A549 (cell line): ENCODE results near the gene GJD3. TPM values are rescaled to one million over a fixed set of nuclear protein-coding genes. Genes with fewer than 3 reads are reported as not detected.
A peak's percentile ranks its signal among the peaks of the same experiment; 100 is the strongest.

Experiments
- ATAC-seq, 2 experiments: fragments of 200-7000 bp in 1 of 2; fragments of >200 bp in 1 of 2; cut with Nextera tagmentation in 1 of 2; cut with Tn5 transposase in 1 of 2; 3 replicates each; pipeline versions ENCODE4 v1.8.0 to v1.9.1; 2018 to 2020; ENCODE audit warnings: mild to moderate bottlenecking in 1 of 2, moderate library complexity in 1 of 2
- CTCF ChIA-PET: fragments of 300-600 bp; sonication (Branson Sonifier 250); formaldehyde crosslinking; extraction: SDS; loops from one replicate; lab custom pipeline; 2021; ENCODE audit warnings: antibody characterized with exemption, inconsistent platforms; lab: Yijun Ruan, JAX
- POLR2A ChIA-PET: fragments of 350-600 bp; formaldehyde crosslinking; extraction: SDS; loops from one replicate; lab custom pipeline; 2021; ENCODE audit warnings: antibody characterized with exemption, inconsistent platforms; lab: Yijun Ruan, JAX
- DNase-seq, 2 experiments: peaks; one replicate each; pipeline versions ENCODE4 v3.0.0 to v3.0.0-alpha.2; 2011 to 2016; ENCODE audit warnings: low read depth in 1 of 2, low spot score in 1 of 2
- FAIRE-seq: peaks from 2 replicates; lab custom pipeline; 2011; peaks lifted over from hg19 to GRCh38; lab: Jason Lieb, UNC
- H3K27ac ChIP-seq, 2 experiments: fragments of >200 bp; sonication (Bioruptor Twin); formaldehyde crosslinking; 3 replicates each; pipeline ENCODE4 v1.5.1; 2016 to 2017
- H3K4me1 ChIP-seq: fragments of >200 bp; sonication (Bioruptor Twin); formaldehyde crosslinking; 3 replicates; pipeline ENCODE4 v1.6.1; 2016
- H3K4me2 ChIP-seq: fragments of >200 bp; sonication (Bioruptor Twin); formaldehyde crosslinking; 3 replicates; pipeline ENCODE4 v1.6.1; 2016
- H3K4me3 ChIP-seq: fragments of >200 bp; sonication (Bioruptor Twin); formaldehyde crosslinking; 3 replicates; pipeline ENCODE4 v1.5.1; 2016
- H3K9me3 ChIP-seq: fragments of >200 bp; sonication (Bioruptor Twin); formaldehyde crosslinking; 3 replicates; pipeline ENCODE4 v1.6.1; 2016
- CBX8 ChIP-seq: fragments of 200-600 bp; sonication (generic); IDR thresholded peaks from 2 replicates; pipeline ENCODE4 v1.6.1; 2016
- CEBPB ChIP-seq, 2 experiments: fragments of >200 bp in 1 of 2; sonication (Bioruptor Twin) in 1 of 2; formaldehyde crosslinking in 1 of 2; IDR thresholded peaks; 2 replicates each; pipeline ENCODE4 v1.6.1; 2012 to 2016
- CHD4 ChIP-seq: fragments of 200-600 bp; sonication (generic); IDR thresholded peaks from 2 replicates; pipeline ENCODE4 v1.6.1; 2016; ENCODE audit warnings: antibody characterized with exemption, mild to moderate bottlenecking, borderline replicate concordance
- EP300 ChIP-seq, 2 experiments: fragments of >200 bp; sonication (Bioruptor Twin); formaldehyde crosslinking; IDR thresholded peaks; 2 replicates in 1 of 2; 3 replicates in 1 of 2; pipeline ENCODE4 v1.6.1; 2016 to 2017
- FOSL2 ChIP-seq, 2 experiments: fragments of 450-650 bp in 1 of 2; fragments of >200 bp in 1 of 2; sonication (Bioruptor Twin) in 1 of 2; formaldehyde crosslinking; IDR thresholded peaks; 2 replicates each; pipeline versions ENCODE4 v1.5.0 to v1.6.1; 2016 to 2020; ENCODE audit warnings: mild to moderate bottlenecking in 1 of 2, moderate library complexity in 1 of 2
- HEYL ChIP-seq: fragments of 250-450 bp; sonication (Bioruptor Pico); IDR thresholded peaks from 2 replicates; pipeline ENCODE4 v1.8.0; 2021; ENCODE audit warnings: mild to moderate bottlenecking, moderate library complexity
- HOXA7 ChIP-seq: fragments of 250-450 bp; sonication (Bioruptor Pico); IDR thresholded peaks from 2 replicates; pipeline ENCODE4 v1.5.0; 2020; ENCODE audit warnings: mild to moderate bottlenecking, moderate library complexity
- HOXB13 ChIP-seq: fragments of 250-450 bp; sonication (Bioruptor Pico); IDR thresholded peaks from 2 replicates; pipeline ENCODE4 v1.5.0; 2020; ENCODE audit warnings: low read depth, mild to moderate bottlenecking, moderate library complexity
- JUN ChIP-seq, 2 experiments: fragments of >200 bp; sonication (Bioruptor Twin); formaldehyde crosslinking; IDR thresholded peaks; 2 replicates in 1 of 2; 3 replicates in 1 of 2; pipeline ENCODE4 v1.6.1; 2016 to 2017
- JUNB ChIP-seq: fragments of >200 bp; sonication (Bioruptor Twin); formaldehyde crosslinking; IDR thresholded peaks from 2 replicates; pipeline ENCODE4 v1.6.1; 2016
- KDM1A ChIP-seq: fragments of 200-600 bp; sonication (generic); IDR thresholded peaks from 2 replicates; pipeline ENCODE4 v1.6.1; 2016; ENCODE audit warnings: low read depth, mild to moderate bottlenecking
- KDM5A ChIP-seq: fragments of 200-600 bp; sonication (generic); IDR thresholded peaks from 2 replicates; pipeline ENCODE4 v1.6.1; 2016; ENCODE audit warnings: antibody characterized with exemption, mild to moderate bottlenecking
- MAFK ChIP-seq: fragments of 450-650 bp; IDR thresholded peaks from 2 replicates; pipeline ENCODE4 v1.6.1; 2014; ENCODE audit not compliant: partially characterized antibody
- MAZ ChIP-seq: fragments of 150-350 bp; IDR thresholded peaks from 2 replicates; pipeline ENCODE4 v1.6.1; 2014; ENCODE audit warnings: antibody characterized with exemption, low read depth, low read length, borderline replicate concordance
- MYC ChIP-seq: IDR thresholded peaks from 2 replicates; pipeline ENCODE4 v1.6.1; 2012; ENCODE audit warnings: mild to moderate bottlenecking, inconsistent platforms, low read length, improper control_type of control experiment, borderline replicate concordance
- NFE2L2 ChIP-seq: fragments of 150-350 bp; conservative IDR thresholded peaks from 2 replicates; pipeline ENCODE4 v1.6.1; 2014; ENCODE audit warnings: low read length
- NPAS2 ChIP-seq: fragments of 250-450 bp; sonication (Bioruptor Pico); IDR thresholded peaks from 2 replicates; pipeline ENCODE4 v1.8.0; 2022; ENCODE audit warnings: mild to moderate bottlenecking, moderate library complexity, borderline replicate concordance
- PHF8 ChIP-seq: fragments of 200-600 bp; sonication (generic); IDR thresholded peaks from 2 replicates; pipeline ENCODE4 v1.6.1; 2016; ENCODE audit warnings: low read depth, mild to moderate bottlenecking, antibody characterized with exemption, moderate library complexity, borderline replicate concordance
- POLR2A ChIP-seq: IDR thresholded peaks from 2 replicates; pipeline ENCODE4 v1.6.1; 2012; ENCODE audit warnings: mild to moderate bottlenecking, low read length
- POLR2AphosphoS2 ChIP-seq: conservative IDR thresholded peaks from 2 replicates; pipeline ENCODE4 v1.6.1; 2012; ENCODE audit warnings: low read length, improper control_type of control experiment, inconsistent platforms
- RARB ChIP-seq: fragments of 250-450 bp; sonication (Bioruptor Pico); IDR thresholded peaks from 2 replicates; pipeline ENCODE4 v1.8.0; 2021; ENCODE audit warnings: mild to moderate bottlenecking, moderate library complexity
- RFX5 ChIP-seq: fragments of 450-650 bp; IDR thresholded peaks from 2 replicates; pipeline ENCODE4 v1.7.1; 2014; ENCODE audit warnings: antibody characterized with exemption, mild to moderate bottlenecking, moderate library complexity
- TP53 ChIP-seq: fragments of 250-450 bp; sonication (Bioruptor Pico); IDR thresholded peaks from 2 replicates; pipeline ENCODE4 v1.5.0; 2021; ENCODE audit warnings: mild to moderate bottlenecking, moderate library complexity
- ZNF302 ChIP-seq: fragments of 250-450 bp; sonication (Bioruptor Pico); IDR thresholded peaks from 2 replicates; pipeline ENCODE4 v1.9.0; 2021; ENCODE audit warnings: inconsistent platforms, mild to moderate bottlenecking, moderate library complexity
- WGBS: methylation state at CpG from one replicate; pipeline ENCODE4 v1.1.6; 2017; ENCODE audit errors: missing lambda C conversion rate; 5-methylcytosine and 5-hydroxymethylcytosine counted together
- polyA plus RNA-seq, 4 experiments: library from polyadenylated mRNA; depleted of rRNA in 3 of 4; stranded (reverse); fragments of >200 nt; fragmentation: RNase III in 1 of 4; extraction: RNeasy Plus Mini Kit Qiagen cat#74134 plus additional on column Dnase treatment in 1 of 4; gene quantifications; 2 replicates in 3 of 4; 3 replicates in 1 of 4; pipeline ENCODE4 v1.2.3, GENCODE V29; 2011 to 2017
- TF ChIP-seq, protein P1 (sequence below): IDR thresholded peaks from 2 replicates; pipeline ENCODE4 v1.6.1; 2012
- TF ChIP-seq, protein P2 (sequence below): fragments of 250-450 bp; sonication (Bioruptor Pico); IDR thresholded peaks from 2 replicates; pipeline ENCODE4 v1.5.0; 2021; ENCODE audit warnings: mild to moderate bottlenecking, moderate library complexity, borderline replicate concordance
- TF ChIP-seq, protein P3 (sequence below): IDR thresholded peaks from 2 replicates; pipeline ENCODE4 v1.6.1; 2012
- TF ChIP-seq, protein P4 (sequence below): fragments of 450-650 bp; IDR thresholded peaks from 2 replicates; pipeline ENCODE4 v1.6.1; 2014; ENCODE audit warnings: antibody characterized with exemption
- TF ChIP-seq, protein P5 (sequence below): fragments of 250-450 bp; sonication (Bioruptor Pico); IDR thresholded peaks from 2 replicates; pipeline ENCODE4 v1.5.0; 2020; ENCODE audit warnings: low read depth, mild to moderate bottlenecking, moderate library complexity

GJD3 gene
- polyA plus RNA-seq, 2 of the 4 experiments (the other 2 are of a cell fraction), result 0.09 to 0.40 TPM

DNA sequence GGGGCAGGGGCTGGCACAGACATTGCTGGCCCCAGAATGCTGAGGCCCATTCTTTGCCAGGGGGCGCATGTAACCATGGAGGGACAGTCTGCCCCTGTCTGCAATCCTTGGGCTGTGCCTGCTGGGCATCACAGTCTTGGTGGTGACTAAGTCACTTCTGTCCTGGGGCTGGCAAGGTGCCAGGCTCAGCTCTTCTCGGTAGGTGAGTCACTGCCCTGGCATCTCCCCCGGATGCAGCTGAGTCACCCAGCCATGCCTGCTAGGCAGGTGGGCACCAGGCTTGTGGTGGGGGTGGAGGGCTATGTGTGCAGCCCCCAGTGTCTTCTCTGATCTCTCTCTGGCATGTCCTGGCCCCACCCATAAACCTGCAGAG lies 50.0 kb downstream of the GJD3 start (continued):
- TF ChIP-seq, protein P1, sequence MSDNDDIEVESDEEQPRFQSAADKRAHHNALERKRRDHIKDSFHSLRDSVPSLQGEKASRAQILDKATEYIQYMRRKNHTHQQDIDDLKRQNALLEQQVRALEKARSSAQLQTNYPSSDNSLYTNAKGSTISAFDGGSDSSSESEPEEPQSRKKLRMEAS, result peak; percentile 94
- TF ChIP-seq JUNB (peak; percentile 98), MAFK (peak; percentile 86), RARB (CRISPR knock-in tag) (no peak), NPAS2 (CRISPR knock-in tag) (no peak), MAZ (no peak), MYC (no peak), HEYL (CRISPR knock-in tag) (no peak), JUN (IDR thresholded peaks at IDR 0.05) (peak; percentile 89 to 98), POLR2AphosphoS2 (no peak), KDM1A (no peak), CHD4 (no peak), EP300 (IDR thresholded peaks at IDR 0.05) (peak; percentile 71 to 77; a peak in 3 of 5 replicates), HOXA7 (CRISPR knock-in tag) (no peak), NFE2L2 (peak; percentile 48; the same call in 1 of the 2 replicates), TP53 (CRISPR knock-in tag) (peak; percentile 20; the same call in 1 of the 2 replicates), ZNF302 (CRISPR knock-in tag) (no peak), HOXB13 (no peak), PHF8 (no peak), POLR2A (no peak), FOSL2 (IDR thresholded peaks at IDR 0.05) (peak; percentile 99), FOSL2 (CRISPR knock-in tag; IDR thresholded peaks at IDR 0.05) (peak; percentile 100), CEBPB (IDR thresholded peaks at IDR 0.05) (peak; percentile 45 to 56; a peak in 1 of 4 replicates), RFX5 (no peak)
- TF ChIP-seq, protein P2, sequence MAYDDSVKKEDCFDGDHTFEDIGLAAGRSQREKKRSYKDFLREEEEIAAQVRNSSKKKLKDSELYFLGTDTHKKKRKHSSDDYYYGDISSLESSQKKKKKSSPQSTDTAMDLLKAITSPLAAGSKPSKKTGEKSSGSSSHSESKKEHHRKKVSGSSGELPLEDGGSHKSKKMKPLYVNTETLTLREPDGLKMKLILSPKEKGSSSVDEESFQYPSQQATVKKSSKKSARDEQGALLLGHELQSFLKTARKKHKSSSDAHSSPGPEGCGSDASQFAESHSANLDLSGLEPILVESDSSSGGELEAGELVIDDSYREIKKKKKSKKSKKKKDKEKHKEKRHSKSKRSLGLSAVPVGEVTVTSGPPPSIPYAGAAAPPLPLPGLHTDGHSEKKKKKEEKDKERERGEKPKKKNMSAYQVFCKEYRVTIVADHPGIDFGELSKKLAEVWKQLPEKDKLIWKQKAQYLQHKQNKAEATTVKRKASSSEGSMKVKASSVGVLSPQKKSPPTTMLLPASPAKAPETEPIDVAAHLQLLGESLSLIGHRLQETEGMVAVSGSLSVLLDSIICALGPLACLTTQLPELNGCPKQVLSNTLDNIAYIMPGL (CRISPR knock-in tag), result no peak
- TF ChIP-seq, protein P3, sequence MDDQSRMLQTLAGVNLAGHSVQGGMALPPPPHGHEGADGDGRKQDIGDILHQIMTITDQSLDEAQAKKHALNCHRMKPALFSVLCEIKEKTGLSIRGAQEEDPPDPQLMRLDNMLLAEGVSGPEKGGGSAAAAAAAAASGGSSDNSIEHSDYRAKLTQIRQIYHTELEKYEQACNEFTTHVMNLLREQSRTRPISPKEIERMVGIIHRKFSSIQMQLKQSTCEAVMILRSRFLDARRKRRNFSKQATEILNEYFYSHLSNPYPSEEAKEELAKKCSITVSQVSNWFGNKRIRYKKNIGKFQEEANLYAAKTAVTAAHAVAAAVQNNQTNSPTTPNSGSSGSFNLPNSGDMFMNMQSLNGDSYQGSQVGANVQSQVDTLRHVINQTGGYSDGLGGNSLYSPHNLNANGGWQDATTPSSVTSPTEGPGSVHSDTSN, result peak; percentile 80

DNA sequence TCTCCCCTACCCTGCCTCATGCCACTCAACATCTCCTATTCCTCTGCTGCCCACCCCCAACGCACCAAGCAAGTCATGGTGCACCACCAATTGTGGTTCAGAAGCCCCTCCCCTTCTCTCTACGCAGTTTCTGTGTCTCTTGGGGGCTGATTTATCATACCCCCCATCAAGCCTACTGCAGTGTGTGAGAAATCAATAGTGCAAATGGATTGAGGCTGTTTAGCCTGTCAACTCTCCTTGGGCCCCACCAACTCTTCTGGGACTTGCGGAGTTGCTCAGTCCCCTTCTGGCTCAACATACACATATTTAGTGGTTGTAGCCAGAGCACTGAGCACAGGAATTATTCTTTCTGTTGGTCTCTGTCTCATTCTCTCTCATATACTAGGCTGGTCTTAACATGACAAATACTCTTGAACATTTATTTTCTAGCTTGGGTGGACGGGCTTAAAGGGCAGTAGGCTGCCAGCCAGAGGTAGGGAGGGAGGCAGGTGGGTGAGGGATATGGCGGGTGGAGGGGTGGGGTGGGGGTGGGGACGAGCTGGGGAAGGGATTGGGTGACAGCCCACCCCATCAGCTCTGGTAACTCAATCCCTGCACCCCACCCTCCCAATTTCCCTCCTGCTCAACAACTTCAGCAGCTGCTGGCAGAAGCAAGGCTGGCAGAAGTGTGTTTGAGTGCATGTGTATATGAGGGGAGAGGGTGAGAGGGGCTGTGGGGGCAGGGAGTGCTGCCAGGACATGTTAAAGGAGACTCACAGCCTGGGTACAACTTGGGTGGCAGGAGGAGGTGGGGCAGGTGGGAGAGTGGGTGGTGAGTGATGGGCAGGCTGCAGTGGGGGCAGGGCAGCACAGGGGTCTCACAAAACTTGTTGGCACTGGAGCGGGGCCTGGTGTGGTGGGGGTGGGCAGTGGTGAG lies 50.6 kb downstream of the GJD3 start:
- H3K9me3 ChIP-seq, result no peaks in the 10 kb centered on the region
- ATAC-seq, result peak in 1 of 2 experiments; percentile 3; a peak in 1 of 6 replicates
- peak overlapping the region; percentile 99 for H3K4me2 ChIP-seq
- peak overlapping the region; percentile 4; the same call in 1 of the 3 replicates for H3K4me3 ChIP-seq
- peak overlapping the region; percentile 95 to 97 for H3K27ac ChIP-seq
- DNase-seq, result peak in 1 of 2 experiments; percentile 61
- FAIRE-seq, result peak; percentile 13
- TF ChIP-seq KDM5A (no peak), HOXB13 (no peak), CHD4 (no peak), HEYL (CRISPR knock-in tag) (no peak), MAFK (no peak), CBX8 (no peak)
- TF ChIP-seq, protein P4, sequence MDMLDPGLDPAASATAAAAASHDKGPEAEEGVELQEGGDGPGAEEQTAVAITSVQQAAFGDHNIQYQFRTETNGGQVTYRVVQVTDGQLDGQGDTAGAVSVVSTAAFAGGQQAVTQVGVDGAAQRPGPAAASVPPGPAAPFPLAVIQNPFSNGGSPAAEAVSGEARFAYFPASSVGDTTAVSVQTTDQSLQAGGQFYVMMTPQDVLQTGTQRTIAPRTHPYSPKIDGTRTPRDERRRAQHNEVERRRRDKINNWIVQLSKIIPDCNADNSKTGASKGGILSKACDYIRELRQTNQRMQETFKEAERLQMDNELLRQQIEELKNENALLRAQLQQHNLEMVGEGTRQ, result no peak
- TF ChIP-seq, protein P5, sequence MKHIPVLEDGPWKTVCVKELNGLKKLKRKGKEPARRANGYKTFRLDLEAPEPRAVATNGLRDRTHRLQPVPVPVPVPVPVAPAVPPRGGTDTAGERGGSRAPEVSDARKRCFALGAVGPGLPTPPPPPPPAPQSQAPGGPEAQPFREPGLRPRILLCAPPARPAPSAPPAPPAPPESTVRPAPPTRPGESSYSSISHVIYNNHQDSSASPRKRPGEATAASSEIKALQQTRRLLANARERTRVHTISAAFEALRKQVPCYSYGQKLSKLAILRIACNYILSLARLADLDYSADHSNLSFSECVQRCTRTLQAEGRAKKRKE, result no peak
- CTCF ChIA-PET, result interaction anchor here (1.0 to 50.4 kb wide), 5 partner anchors 4 to 219 kb away, joined by 3 to 2395 read pairs (median 1069); partner anchors contain the start of genes CDC6, GJD3, IGFBP4 and RARA
- 40% methylated on average over 7 of the region's 7 CpGs for WGBS
- POLR2A ChIA-PET, result interaction anchor here (0.6 to 0.8 kb wide), 3 partner anchors 13 to 1375 kb away, joined by 3 read pairs; no protein-coding TSS in a partner anchor
- H3K4me1 ChIP-seq, result peaks cover 82% of the 10 kb centered on the region
